Measurements from ENCODE around the gene SMPD1. TPM values are rescaled to one million over a fixed set of nuclear protein-coding genes. Genes with fewer than 3 reads are reported as not detected.

Gene SMPD1
- total and polyA plus RNA-seq, 9 of the 15 experiments (the other 6 are each of a cell fraction or from before 2014, with no cell fraction given): 0.90 to 9.9 (median 5.2) TPM

DNA sequence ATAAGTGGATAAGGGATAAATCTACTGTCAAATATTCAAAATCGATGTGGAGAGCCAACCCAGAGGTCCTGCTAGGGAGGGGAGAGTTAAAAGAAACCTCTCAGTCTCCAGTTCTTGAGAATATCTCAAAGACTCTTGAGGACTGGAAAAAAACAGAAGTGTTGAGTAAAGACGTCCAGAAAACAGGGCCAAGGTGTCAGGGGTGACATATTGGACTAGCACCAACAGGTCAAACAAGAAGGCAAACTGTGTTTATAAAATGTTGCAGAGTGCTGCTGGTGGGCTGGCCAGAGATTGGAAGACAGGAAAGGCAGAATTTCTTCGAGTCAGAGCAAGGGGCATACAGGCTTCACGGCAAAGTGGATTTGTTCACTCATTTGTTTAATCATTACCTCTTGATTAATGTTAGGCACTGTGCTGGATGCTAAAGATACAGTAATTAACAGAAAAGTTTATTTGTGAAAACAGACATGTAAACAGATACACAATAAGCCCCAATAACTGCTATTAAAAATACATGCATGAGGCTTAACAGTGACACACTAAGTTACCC is 33.7 kb upstream of the SMPD1 start (continued):
- TF ChIP-seq, protein P1, sequence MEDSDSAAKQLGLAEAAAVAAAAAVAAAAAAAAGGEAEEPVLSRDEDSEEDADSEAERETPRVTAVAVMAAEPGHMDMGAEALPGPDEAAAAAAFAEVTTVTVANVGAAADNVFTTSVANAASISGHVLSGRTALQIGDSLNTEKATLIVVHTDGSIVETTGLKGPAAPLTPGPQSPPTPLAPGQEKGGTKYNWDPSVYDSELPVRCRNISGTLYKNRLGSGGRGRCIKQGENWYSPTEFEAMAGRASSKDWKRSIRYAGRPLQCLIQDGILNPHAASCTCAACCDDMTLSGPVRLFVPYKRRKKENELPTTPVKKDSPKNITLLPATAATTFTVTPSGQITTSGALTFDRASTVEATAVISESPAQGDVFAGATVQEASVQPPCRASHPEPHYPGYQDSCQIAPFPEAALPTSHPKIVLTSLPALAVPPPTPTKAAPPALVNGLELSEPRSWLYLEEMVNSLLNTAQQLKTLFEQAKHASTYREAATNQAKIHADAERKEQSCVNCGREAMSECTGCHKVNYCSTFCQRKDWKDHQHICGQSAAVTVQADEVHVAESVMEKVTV (CRISPR knock-in tag; IDR thresholded peaks at IDR 0.05): no peak
- TF ChIP-seq U2AF1 (optimal IDR thresholded peaks at IDR 0.05; ENCODE audit: low read depth, low read length): no peak

GRCh38 chr11:6357222-6357621 is 33.1 kb upstream of the SMPD1 start:
- H3K4me2 ChIP-seq (ENCODE audit: insufficient read depth, low read length): peak overlapping the region; percentile 12; the same call in 1 of the 2 replicates
- intact Hi-C loops (cut with micrococcal nuclease) (no loop called here), in situ Hi-C loops (cut with MboI) (no loop called here)
- H3K4me1 ChIP-seq (replicated peaks in 1 of 2; ENCODE audit: control insufficient read depth in 2 of 2, insufficient read depth in 2 of 2, low read length in 2 of 2): peaks cover 0 to 5% of the 10 kb centered on the region in 2 experiments; a peak in 2 of 5 replicates
- ChIA-PET CTCF (ENCODE audit: low intra/inter-chr PET ratio) (interaction anchor here (0.5 kb wide), 1 partner anchor 691 kb away, joined by 4 read pairs; no protein-coding TSS in a partner anchor), POLR2A (interaction anchor here (0.6 kb wide), 1 partner anchor 851 kb away, joined by 3 read pairs; no protein-coding TSS in a partner anchor)
- no peaks in the 10 kb centered on the region for H3K79me2 ChIP-seq (ENCODE audit: control insufficient read depth, insufficient read depth, low read length)
- H3K27me3 ChIP-seq (ENCODE audit: control insufficient read depth in 2 of 2, insufficient read depth in 2 of 2, low read length in 2 of 2): no peaks in the 10 kb centered on the region; a peak in 1 of 5 replicates
- no peaks in the 10 kb centered on the region for H3K9me3 ChIP-seq (replicated peaks; ENCODE audit: control insufficient read depth, insufficient read depth, low read depth, low read length)
- no peaks in the 10 kb centered on the region for H4K20me1 ChIP-seq (replicated peaks; ENCODE audit: control insufficient read depth, insufficient read depth, low read length)
- no TSS peak for BruUV-seq (replicated peaks)
- H2AFZ ChIP-seq (ENCODE audit: low read depth, low read length): peak overlapping the region; percentile 69
- H3K9ac ChIP-seq (ENCODE audit: insufficient read depth in 1 of 2, low read depth in 2 of 2, low read length in 2 of 2): no peak overlapping the region
- peak; percentile 35 to 66 (median 42) for DNase-seq (ENCODE audit: extremely low read depth in 1 of 4, low spot score in 3 of 4)
- H3K4me3 ChIP-seq: no peak overlapping the region
- FAIRE-seq: no peak
- WGBS (ENCODE audit: insufficient coverage, low coverage, missing lambda C conversion rate): 4% methylated on average over 9 of the region's 9 CpGs
- H3K9me1 ChIP-seq (ENCODE audit: control insufficient read depth, insufficient read depth, low read length): no peaks in the 10 kb centered on the region
- ATAC-seq: peak; percentile 82
- no peaks in the 10 kb centered on the region for H3K36me3 ChIP-seq (ENCODE audit: control insufficient read depth, insufficient read depth, low read length)
- no peak overlapping the region for H3K27ac ChIP-seq (ENCODE audit: extremely low read depth, low read depth, low read length)
- TF ChIP-seq MLLT1 (IDR thresholded peaks at IDR 0.05) (no peak), MAFK (IDR thresholded peaks at IDR 0.05; ENCODE audit: low read length) (no peak), NEUROD1 (IDR thresholded peaks at IDR 0.05; ENCODE audit: borderline replicate concordance, low read depth, low read length, partially characterized antibody) (no peak), ZFP91 (CRISPR knock-in tag; IDR thresholded peaks at IDR 0.05) (no peak), DPF2 (IDR thresholded peaks at IDR 0.05) (peak; percentile 63), RCOR1 (IDR thresholded peaks at IDR 0.05; ENCODE audit: borderline replicate concordance in 1 of 2, low read depth in 2 of 2, low read length in 2 of 2) (peak in 1 of 2 experiments; percentile 79; a peak in 1 of 4 replicates), ZNF24 (IDR thresholded peaks at IDR 0.05) (peak; percentile 94)
- TF ChIP-seq, protein P2, sequence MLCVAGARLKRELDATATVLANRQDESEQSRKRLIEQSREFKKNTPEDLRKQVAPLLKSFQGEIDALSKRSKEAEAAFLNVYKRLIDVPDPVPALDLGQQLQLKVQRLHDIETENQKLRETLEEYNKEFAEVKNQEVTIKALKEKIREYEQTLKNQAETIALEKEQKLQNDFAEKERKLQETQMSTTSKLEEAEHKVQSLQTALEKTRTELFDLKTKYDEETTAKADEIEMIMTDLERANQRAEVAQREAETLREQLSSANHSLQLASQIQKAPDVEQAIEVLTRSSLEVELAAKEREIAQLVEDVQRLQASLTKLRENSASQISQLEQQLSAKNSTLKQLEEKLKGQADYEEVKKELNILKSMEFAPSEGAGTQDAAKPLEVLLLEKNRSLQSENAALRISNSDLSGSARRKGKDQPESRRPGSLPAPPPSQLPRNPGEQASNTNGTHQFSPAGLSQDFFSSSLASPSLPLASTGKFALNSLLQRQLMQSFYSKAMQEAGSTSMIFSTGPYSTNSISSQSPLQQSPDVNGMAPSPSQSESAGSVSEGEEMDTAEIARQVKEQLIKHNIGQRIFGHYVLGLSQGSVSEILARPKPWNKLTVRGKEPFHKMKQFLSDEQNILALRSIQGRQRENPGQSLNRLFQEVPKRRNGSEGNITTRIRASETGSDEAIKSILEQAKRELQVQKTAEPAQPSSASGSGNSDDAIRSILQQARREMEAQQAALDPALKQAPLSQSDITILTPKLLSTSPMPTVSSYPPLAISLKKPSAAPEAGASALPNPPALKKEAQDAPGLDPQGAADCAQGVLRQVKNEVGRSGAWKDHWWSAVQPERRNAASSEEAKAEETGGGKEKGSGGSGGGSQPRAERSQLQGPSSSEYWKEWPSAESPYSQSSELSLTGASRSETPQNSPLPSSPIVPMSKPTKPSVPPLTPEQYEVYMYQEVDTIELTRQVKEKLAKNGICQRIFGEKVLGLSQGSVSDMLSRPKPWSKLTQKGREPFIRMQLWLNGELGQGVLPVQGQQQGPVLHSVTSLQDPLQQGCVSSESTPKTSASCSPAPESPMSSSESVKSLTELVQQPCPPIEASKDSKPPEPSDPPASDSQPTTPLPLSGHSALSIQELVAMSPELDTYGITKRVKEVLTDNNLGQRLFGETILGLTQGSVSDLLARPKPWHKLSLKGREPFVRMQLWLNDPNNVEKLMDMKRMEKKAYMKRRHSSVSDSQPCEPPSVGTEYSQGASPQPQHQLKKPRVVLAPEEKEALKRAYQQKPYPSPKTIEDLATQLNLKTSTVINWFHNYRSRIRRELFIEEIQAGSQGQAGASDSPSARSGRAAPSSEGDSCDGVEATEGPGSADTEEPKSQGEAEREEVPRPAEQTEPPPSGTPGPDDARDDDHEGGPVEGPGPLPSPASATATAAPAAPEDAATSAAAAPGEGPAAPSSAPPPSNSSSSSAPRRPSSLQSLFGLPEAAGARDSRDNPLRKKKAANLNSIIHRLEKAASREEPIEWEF (CRISPR knock-in tag; IDR thresholded peaks at IDR 0.05): no peak

All from K562 (cell line).